ENCODE results near the gene TNXB.

DNA sequence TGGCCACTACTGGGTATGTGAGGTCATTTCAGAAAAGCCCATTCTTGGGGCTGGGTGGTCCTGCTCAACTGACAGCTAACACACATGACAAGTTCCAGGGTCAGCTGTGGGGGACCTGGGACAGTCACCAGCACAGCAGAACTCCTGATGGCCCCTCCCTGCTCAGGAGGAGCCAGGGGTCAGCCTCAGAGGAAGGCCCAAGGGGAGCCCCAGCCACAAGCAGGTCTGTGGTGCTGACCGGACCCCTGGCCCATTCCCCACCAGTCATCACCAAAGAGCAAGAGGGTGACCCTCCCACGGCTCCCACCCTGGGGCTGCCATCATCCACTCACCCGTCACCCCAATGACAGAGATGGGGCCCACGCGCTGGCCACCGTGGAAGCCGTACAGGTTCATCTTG is 52.9 kb downstream of the TNXB start:
- TF ChIP-seq, protein P1, sequence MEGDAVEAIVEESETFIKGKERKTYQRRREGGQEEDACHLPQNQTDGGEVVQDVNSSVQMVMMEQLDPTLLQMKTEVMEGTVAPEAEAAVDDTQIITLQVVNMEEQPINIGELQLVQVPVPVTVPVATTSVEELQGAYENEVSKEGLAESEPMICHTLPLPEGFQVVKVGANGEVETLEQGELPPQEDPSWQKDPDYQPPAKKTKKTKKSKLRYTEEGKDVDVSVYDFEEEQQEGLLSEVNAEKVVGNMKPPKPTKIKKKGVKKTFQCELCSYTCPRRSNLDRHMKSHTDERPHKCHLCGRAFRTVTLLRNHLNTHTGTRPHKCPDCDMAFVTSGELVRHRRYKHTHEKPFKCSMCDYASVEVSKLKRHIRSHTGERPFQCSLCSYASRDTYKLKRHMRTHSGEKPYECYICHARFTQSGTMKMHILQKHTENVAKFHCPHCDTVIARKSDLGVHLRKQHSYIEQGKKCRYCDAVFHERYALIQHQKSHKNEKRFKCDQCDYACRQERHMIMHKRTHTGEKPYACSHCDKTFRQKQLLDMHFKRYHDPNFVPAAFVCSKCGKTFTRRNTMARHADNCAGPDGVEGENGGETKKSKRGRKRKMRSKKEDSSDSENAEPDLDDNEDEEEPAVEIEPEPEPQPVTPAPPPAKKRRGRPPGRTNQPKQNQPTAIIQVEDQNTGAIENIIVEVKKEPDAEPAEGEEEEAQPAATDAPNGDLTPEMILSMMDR (IDR thresholded peaks at IDR 0.05), result no peak
- TF ChIP-seq POLR2A (IDR thresholded peaks at IDR 0.05) (no peak), POLR2AphosphoS5 (IDR thresholded peaks at IDR 0.05) (no peak)
